OCI-LY3 (cell line): ENCODE results near the gene B3GAT3.
"Not testable (repeated sequence)": the region's sequence is repeated elsewhere in the genome, so short reads cannot be mapped to it uniquely, and the experiment has no call there.

Experiments used
- H2AFZ ChIP-seq: fragments of 200-600, 300-600 bp; shearing (Covaris generic); 2 replicates; pipeline ENCODE4 v1.6.0; 2014; ENCODE audit warnings: antibody characterized with exemption, low read depth, low read length
- H3K27ac ChIP-seq: fragments of 200-600, 300-600 bp; sonication (generic); 2 replicates; pipeline ENCODE4 v1.5.1; 2014; ENCODE audit warnings: mild to moderate bottlenecking, low read length, moderate library complexity, mixed read lengths
- H3K27me3 ChIP-seq: fragments of 200-600, 300-600 bp; sonication (generic); 2 replicates; pipeline ENCODE4 v1.6.1; 2014; ENCODE audit warnings: low read depth, low read length, mixed read lengths
- H3K36me3 ChIP-seq: fragments of 200-600, 300-600 bp; sonication (generic); replicated peaks from 2 replicates; pipeline ENCODE3; 2014; ENCODE audit warnings: low read depth, low read length, mixed read lengths
- H3K4me1 ChIP-seq: fragments of 300-600, 200-600 bp; sonication (generic); 2 replicates; pipeline ENCODE4 v1.6.1; 2014; ENCODE audit warnings: low read length, mixed read lengths
- H3K4me2 ChIP-seq: fragments of 200-600, 300-600 bp; sonication (generic); 2 replicates; pipeline ENCODE4 v1.6.1; 2014; ENCODE audit warnings: low read length, mixed read lengths
- H3K4me3 ChIP-seq: fragments of 300-600, 200-600 bp; sonication (generic); 2 replicates; pipeline ENCODE4 v1.5.1; 2014; ENCODE audit warnings: antibody characterized with exemption, mild to moderate bottlenecking, low read length, moderate library complexity
- H3K79me2 ChIP-seq: fragments of 300-600, 200-600 bp; shearing (Covaris generic); 2 replicates; pipeline ENCODE4 v1.6.1; 2014; ENCODE audit warnings: mild to moderate bottlenecking, low read length, mixed read lengths
- H3K9ac ChIP-seq: fragments of 300-600, 200-600 bp; shearing (Covaris generic); 2 replicates; pipeline ENCODE4 v1.6.0; 2014; ENCODE audit warnings: mild to moderate bottlenecking, low read length, moderate library complexity
- H3K9me3 ChIP-seq: fragments of 200-600, 300-600 bp; shearing (Covaris generic); 2 replicates; pipeline ENCODE4 v1.6.1; 2014; ENCODE audit warnings: low read length, mixed read lengths; ENCODE audit not compliant: insufficient read depth
- H4K20me1 ChIP-seq: fragments of 200-600, 300-600 bp; sonication (generic); 2 replicates; pipeline ENCODE4 v1.6.1; 2016; ENCODE audit warnings: low read length, mixed read lengths; ENCODE audit not compliant: insufficient read depth
- EZH2phosphoT487 ChIP-seq: fragments of 200-600 bp; shearing (Covaris generic); IDR thresholded peaks from 2 replicates; pipeline ENCODE4 v1.6.1; 2018; ENCODE audit warnings: antibody characterized with exemption, mixed run types, low read depth
- TF ChIP-seq, protein P1 (sequence below): fragments of 200-600, 300-600 bp; sonication (generic); IDR thresholded peaks from 2 replicates; pipeline ENCODE4 v1.5.1; 2014; ENCODE audit warnings: antibody characterized with exemption, low read length, low read depth

Gene B3GAT3

DNA sequence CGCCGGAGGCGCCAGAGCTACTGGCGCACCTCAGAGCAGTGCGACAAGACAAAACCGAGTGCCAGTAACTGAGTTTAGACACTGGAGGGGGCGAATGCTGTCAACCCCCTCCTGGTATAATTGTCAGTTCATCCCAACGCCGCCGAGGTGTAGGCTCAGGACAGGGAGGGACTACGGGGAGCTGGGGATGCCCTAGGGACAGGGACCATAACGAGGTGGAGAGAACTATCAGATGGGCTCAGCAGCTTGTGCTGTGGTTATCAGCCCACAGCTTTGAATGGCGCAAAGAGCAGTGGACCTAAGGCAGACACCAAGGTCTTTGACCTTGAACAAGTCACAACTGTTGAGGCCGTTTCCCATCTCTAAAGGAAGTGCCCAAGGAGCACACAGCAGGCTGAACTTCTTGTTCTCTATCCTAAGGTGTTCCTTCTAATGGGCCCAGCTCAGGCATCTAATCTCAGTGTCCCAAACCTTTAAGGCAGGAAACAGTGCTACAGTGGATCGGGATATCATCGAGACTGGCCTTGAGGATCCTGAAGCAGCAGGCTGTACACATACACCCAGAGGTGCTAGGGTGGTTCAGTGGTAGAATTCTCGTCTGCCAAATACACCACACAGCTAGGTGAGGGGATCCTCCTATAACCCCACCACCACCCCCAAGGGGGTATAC lies 29.5 kb downstream of the B3GAT3 start:
- Histone ChIP-seq H3K36me3 (peaks cover 50% of the 10 kb centered on the region), H3K9me3 (no peaks in the 10 kb centered on the region), H3K27ac (peak overlapping the region; percentile 69), H4K20me1 (no peaks in the 10 kb centered on the region), H3K79me2 (peaks cover 37% of the 10 kb centered on the region), H3K4me2 (peak overlapping the region; percentile 92), H3K4me3 (peak overlapping the region; percentile 79), H3K4me1 (peaks cover 23% of the 10 kb centered on the region), H3K9ac (peak overlapping the region; percentile 65), H2AFZ (no peak overlapping the region; the same call in 1 of the 2 replicates), H3K27me3 (no peaks in the 10 kb centered on the region)
- TF ChIP-seq, protein P1, sequence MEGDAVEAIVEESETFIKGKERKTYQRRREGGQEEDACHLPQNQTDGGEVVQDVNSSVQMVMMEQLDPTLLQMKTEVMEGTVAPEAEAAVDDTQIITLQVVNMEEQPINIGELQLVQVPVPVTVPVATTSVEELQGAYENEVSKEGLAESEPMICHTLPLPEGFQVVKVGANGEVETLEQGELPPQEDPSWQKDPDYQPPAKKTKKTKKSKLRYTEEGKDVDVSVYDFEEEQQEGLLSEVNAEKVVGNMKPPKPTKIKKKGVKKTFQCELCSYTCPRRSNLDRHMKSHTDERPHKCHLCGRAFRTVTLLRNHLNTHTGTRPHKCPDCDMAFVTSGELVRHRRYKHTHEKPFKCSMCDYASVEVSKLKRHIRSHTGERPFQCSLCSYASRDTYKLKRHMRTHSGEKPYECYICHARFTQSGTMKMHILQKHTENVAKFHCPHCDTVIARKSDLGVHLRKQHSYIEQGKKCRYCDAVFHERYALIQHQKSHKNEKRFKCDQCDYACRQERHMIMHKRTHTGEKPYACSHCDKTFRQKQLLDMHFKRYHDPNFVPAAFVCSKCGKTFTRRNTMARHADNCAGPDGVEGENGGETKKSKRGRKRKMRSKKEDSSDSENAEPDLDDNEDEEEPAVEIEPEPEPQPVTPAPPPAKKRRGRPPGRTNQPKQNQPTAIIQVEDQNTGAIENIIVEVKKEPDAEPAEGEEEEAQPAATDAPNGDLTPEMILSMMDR = no peak
- TF ChIP-seq EZH2phosphoT487 = no peak

DNA sequence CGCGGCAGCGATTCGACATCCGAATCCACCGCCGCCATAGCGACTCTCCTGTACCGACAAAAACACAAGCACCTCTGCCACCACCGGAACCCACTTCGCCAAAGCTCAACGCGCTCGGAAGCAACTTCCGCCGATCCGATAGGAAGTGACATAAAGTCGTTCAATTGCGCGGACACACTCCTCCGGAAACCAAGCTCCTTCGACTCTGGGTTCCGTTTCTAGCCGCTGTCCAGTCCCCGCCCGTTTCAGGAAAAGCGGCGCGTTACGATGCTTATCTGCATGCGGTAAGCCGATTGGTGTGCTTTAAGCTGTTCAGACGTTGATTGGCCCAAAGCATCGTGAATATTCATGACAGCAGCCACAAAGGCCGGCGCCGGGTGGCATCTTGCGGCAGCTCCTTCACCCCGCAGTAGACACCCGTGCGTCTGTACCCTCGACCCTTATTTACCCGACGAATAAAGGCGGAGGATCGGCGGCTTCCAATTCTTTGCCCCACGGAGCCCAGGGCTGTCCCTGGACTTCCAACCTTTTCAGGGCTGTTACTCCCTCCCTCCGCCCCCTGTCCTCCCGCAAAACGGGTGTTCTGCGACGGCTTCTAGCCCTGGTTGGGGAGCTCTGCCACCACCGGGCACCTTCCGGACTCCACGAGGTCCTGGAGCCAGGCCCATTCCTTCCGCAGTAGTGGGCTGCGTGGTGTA lies 30.2 kb downstream of the B3GAT3 start, which contains the start of gene TUT1:
TUT1 (minus strand) TSS at position 76 of the 698 bp plus-strand sequence; CDS start at position 38, 38 bp downstream.
- H3K27me3 ChIP-seq = no peaks in the 10 kb centered on the region
- H3K9me3 ChIP-seq = no peaks in the 10 kb centered on the region
- H3K4me1 ChIP-seq = peaks cover 23% of the 10 kb centered on the region
- no peaks in the 10 kb centered on the region for H4K20me1 ChIP-seq
- peak within 1 kb of the TSS; percentile 78 for H3K27ac ChIP-seq
- no peak for TF ChIP-seq EZH2phosphoT487
- TF ChIP-seq, protein P1 = no peak; the same call in 1 of the 2 replicates
- H3K79me2 ChIP-seq = peaks cover 37% of the 10 kb centered on the region
- peak within 1 kb of the TSS; percentile 92 for H3K4me2 ChIP-seq
- H3K4me3 ChIP-seq = peak within 1 kb of the TSS; percentile 88
- peaks cover 47% of the 10 kb centered on the region for H3K36me3 ChIP-seq
- peak within 1 kb of the TSS; percentile 87 for H3K9ac ChIP-seq
- H2AFZ ChIP-seq = no peak within 1 kb of the TSS; the same call in 1 of the 2 replicates

DNA sequence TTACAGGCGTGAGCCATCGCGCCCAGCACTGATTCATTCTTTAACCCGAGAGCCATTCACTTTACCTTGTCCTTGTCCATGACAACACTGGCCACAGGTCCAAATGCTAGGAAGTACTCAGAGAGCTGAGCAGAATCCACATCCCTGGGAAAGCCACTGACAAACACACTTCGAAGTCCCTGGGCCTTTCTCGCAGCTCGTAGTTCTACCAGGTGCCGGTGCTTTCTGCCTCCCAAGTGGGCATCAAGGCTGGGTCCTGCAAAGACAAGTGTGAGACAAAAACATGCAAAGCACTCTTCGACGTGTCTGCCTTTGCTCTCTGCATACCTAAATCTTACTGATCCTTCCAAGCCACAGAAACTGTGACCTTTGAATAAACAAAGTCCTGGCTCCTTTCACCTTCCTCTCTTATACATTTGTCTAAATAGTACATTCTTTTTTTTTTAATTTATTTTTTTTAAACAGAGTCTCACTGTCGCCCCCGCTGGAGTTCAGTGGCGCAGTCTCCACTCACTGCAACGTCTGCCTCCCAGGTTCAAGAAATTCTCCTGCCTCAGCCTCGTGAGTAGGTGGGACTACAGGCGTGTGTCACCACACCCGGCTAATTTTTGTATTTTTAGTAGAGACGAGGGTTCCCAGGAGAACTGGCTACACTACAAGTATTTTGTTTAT lies 32.7 kb downstream of the B3GAT3 start:
- Histone ChIP-seq H3K4me3 (no peak overlapping the region), H3K4me1 (peaks cover 23% of the 10 kb centered on the region), H3K9ac (no peak overlapping the region), H3K36me3 (peaks cover 31% of the 10 kb centered on the region), H2AFZ (no peak overlapping the region), H3K4me2 (no peak overlapping the region), H3K27me3 (no peaks in the 10 kb centered on the region), H3K9me3 (no peaks in the 10 kb centered on the region), H3K27ac (no peak overlapping the region), H3K79me2 (peaks cover 43% of the 10 kb centered on the region), H4K20me1 (no peaks in the 10 kb centered on the region)
- TF ChIP-seq EZH2phosphoT487 = no peak
- TF ChIP-seq, protein P1 = peak; percentile 34; the same call in 1 of the 2 replicates

DNA sequence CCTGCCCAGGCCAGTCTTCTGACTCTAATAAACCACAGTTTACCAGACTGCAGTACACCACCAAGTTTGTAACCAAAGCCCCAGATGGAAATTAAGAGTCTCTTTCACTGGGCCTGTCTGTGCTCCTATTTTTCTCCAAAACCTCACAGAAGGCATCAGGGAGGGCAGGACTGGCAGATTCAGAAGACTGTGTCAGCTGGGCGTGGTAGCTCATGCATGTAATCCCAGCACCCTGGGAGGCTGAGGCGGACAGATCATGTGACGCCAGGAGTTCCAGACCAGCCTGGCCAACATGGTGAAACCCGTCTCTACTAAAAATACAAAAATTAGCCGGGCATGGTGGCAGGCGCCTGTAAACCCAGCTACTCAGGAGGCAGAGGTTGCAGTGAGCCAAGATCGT lies 36.4 kb downstream of the B3GAT3 start:
- H3K27ac ChIP-seq, H3K4me2 ChIP-seq, H3K9ac ChIP-seq, H3K4me1 ChIP-seq, H3K27me3 ChIP-seq, H4K20me1 ChIP-seq, H3K9me3 ChIP-seq, H3K4me3 ChIP-seq, H2AFZ ChIP-seq: not testable (repeated sequence)
- peaks cover 44% of the 10 kb centered on the region for H3K36me3 ChIP-seq
- H3K79me2 ChIP-seq = peaks cover 33% of the 10 kb centered on the region

DNA sequence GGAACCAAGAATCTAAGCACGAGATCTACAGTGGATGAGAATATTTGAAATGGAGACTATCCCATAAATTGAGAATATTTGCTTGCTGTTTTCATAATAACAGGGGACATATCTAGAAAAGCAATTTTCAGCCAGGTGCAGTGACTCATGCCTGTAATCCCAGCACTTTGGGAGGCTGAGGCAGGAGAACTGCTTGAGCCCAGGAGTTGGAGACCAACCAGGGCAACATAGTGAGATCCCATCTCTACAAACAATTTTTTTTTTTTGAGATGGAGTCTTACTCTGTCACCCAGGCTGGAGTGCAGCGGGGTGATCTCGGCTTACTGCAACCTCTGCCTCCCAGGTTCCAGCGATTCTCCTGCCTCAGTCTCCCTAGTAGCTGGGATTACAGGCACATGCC lies 40.1 kb downstream of the B3GAT3 start:
- H3K4me3 ChIP-seq, H3K4me2 ChIP-seq, H3K4me1 ChIP-seq, H4K20me1 ChIP-seq, H2AFZ ChIP-seq, H3K9ac ChIP-seq, H3K27me3 ChIP-seq, H3K9me3 ChIP-seq, H3K27ac ChIP-seq: not testable (repeated sequence)
- Histone ChIP-seq H3K79me2 (peaks cover 12% of the 10 kb centered on the region; the same call in 1 of the 2 replicates), H3K36me3 (peaks cover 52% of the 10 kb centered on the region)
